HG03432 (cell line): ENCODE measurements around the gene SUCO.

Experiments used
- ATAC-seq: cut with Tn5 transposase; IDR thresholded peaks from one replicate; pipeline ENCODE4 v1.9.1; 2021; ENCODE audit warnings: mild to moderate bottlenecking, moderate library complexity; ENCODE audit not compliant: unreplicated experiment

The SUCO gene

GRCh38 chr1:172514108-172514507 is 18.8 kb upstream of the SUCO start:
- ATAC-seq = no peak

DNA sequence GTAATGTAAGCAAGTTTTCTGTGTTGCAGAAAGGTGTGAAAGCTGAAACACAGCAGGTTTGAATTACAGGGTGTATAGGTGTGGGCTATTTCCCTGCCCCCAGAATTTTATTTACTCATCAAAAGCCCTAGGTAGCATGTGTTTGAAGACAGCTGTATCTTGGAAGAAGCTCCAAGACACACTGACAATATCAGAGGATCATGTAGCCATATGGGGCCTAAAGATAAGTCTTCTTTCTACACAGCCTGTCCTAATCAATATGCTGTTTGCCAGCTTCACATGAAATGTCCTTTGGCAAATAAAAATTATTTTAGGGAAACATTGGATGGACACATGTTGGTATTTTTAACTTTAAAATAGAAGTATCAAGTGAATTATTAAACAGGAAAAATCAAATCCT is 17.5 kb upstream of the SUCO start:
- ATAC-seq = no peak

DNA sequence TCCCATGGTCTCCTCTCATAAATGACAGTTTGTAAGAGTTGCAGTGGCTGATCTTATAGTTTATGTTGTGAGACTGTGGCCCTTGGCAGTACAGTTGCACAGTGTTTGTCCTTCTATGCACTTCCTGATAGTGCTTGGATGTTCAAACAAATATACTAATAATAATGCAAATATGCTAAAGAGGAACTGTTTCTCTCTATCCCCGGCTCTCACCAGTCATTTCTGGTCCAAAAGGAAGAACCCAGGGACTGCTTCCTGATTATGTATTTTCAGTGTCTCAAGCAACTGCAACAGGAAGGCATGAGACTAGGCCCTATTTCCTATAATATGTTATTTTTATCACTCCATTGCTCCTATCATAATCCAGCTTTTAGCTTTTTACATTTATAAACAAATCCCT is 17.0 kb upstream of the SUCO start:
- ATAC-seq = no peak

- ATAC-seq = no peak
Observed at GRCh38 chr1:172517081-172517480, 15.9 kb upstream of the SUCO start.

- no peak for ATAC-seq
Observed at GRCh38 chr1:172517545-172517944, 15.4 kb upstream of the SUCO start.

GRCh38 chr1:172529304-172529703 is 3.6 kb upstream of the SUCO start:
- no peak for ATAC-seq

GRCh38 chr1:172530000-172530399 is 3.0 kb upstream of the SUCO start:
- no peak for ATAC-seq

DNA sequence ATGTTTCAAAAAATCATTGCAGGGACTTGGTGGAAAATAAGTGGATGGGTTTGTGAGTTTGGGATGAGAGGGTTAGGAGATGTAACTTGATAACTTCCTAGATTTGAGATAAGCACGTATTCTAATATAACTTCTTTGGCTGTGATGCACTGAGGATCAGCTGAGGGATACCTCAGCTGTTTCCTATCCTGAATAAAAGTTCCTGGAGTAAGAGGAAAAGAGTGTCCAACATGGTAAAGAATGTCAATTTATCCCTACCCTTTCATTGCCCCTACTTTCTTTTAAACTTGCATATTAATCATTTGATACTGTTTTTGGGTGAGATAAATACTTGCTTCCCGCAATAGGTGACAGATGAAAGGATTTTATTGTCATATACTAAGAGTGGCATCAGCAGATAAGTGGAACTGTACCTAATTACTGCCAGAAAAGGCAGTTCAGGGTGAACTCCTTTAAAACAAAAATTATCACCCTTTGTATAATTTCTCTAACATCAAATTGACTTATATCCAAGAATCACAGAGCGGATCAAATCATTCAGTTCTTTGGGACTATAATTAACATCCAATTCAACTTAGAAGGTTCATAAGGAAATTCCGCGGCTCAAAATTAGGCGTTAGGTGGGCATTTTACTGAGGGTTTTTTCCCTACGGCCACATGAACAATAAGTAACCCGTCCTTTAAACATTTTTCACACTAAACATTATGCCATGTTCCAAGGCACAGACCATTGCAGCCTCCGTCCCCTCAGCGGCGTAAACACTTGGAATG is 1.4 kb upstream of the SUCO start:
- no peak for ATAC-seq

DNA sequence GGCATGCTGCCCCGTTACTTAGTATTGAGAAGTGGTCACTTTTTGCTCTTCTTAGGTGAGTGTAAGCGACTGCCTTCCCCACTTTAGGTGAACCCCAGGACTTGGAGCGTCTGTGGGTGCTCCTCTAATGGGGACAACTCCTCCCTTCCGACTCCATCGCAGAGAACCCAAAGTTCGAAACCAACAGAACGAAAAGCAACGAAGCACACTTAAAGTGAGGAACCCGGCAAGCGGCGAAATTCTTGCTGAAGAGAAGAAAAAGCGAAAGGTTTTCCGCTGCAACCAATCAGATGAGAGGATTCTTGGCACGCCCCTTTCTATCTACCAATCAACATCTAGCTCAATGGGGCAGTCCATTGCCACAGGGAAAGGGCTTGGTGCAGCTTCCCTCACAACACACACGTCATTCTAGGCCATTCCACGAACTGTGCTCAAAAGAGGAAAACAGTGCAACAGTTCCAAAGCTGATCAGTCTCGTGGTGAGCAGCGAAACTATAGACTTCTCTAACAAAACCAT is 709 bp upstream of the SUCO start:
- peak; percentile 71 for ATAC-seq

- peak; percentile 26 for ATAC-seq
Observed at GRCh38 chr1:172533513-172534151, 682 bp downstream of the SUCO start.

DNA sequence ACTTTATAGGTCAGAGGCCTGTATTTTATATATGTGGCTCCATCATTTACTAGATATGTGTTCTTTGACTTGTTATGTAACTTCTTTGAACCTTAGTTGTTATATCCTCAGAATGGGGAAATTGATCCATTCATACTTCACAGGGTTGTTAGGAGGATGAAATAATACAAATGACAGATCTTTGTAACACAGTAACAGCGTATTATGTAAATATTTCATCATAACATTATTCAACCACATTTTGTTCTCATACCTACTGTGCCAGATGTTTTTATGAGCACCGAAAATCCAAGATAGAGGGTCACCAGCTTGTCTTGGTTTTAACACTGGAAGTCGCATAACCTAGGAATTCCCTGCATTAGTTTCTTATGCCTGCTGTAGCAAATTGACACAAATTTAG is 3.3 kb downstream of the SUCO start:
- ATAC-seq = no peak

GRCh38 chr1:172537366-172537765 is 4.4 kb downstream of the SUCO start:
- no peak for ATAC-seq

DNA sequence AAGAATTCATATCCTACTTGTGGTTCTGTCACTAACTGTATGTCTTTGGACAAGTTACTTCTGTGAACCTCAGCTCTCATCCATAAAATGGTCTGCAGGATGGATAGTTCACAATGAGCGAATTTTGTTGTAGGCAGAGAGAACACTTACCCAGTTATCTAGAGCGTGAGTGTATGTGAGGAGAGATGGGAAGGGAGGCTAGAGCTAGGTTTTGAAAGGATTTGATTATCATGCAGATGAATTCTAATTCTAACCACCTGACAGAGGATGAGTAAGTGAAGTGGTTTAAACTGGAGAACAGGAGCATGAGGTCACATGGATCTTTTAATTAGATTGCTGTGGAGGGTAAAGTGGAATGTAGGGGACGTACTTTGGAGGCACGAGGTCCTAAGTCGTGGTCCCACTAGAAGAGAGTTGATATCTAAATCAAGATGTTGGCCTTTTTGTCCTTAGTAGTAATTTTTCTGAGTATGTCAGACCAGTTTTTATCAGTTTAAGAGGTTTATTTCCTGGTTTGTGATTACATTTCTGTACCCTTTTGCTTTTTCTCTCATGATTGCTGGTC is 5.0 kb downstream of the SUCO start:
- ATAC-seq = no peak

DNA sequence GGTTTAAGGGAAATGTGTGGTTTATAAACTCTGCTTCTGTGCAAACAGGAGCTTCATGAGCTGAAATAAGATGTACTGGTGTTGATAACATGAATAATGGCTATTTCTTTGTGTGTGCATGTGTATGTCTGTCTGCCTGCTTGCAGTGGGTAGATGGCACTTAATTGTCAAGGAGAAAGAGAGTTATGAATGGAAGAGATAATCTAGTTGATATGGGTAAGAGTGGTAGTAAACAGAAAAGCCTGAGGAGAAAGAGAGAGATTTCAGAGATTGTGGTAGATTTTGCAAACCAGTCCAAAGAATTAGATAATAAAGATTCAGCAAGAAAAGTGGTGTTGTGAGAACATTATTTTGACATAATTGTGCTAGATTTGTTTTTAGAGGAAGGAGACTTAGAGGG is 7.7 kb downstream of the SUCO start:
- ATAC-seq = no peak

- ATAC-seq = no peak
Observed at GRCh38 chr1:172544481-172545104, 11.6 kb downstream of the SUCO start.

GRCh38 chr1:172545396-172546004 is 12.6 kb downstream of the SUCO start:
- peak; percentile 87 for ATAC-seq

DNA sequence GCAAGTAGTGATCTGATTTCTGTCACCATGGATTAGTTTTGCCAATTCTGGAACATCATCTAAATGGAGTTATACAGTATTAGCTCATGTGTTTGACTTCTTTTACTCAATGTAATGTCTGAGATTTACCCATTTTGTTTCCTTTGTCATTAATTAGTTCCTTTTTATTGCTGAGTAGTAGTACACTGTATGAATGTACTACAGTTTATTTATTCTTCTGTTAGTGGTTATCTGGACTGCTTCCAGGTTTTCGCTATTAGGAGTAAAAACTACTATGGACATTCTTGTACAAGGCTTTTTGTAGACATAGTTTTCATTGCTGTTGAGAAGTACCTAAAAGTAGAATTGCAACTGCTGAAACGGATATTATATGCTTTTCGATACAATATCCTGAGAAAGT is 14.1 kb downstream of the SUCO start:
- no peak for ATAC-seq

DNA sequence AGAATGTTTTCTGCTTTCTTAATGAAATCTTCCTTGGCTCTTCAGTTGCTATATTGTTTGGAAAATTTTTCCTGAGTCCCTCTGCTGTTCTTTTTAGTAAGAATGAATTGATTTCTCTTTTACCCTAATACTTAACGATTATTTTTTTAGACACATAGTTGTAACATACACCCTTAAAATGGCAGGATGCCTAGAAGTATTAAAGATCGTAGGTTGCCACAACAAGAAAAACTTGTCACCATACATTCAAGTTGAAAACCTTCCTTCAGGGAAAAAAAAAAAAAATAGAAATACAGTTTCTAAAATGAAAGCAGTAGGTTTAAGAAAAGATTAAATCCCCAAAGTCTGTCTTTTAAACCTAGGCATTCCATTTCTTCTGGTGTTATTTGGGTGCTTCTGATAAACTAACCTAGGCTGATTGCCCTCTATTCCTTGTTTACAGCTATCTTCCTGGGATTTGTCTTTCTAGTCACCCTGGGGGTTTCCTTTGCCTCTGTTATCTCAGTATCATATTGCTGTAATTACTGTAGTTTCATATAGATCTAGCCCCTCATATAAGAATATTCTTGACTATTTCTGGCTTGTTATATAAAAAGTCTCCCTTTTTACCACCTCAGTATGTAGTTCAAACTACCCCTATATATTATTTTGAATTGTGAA is 16.8 kb downstream of the SUCO start:
- ATAC-seq = no peak

GRCh38 chr1:172551279-172551678 is 18.3 kb downstream of the SUCO start:
- no peak for ATAC-seq

DNA sequence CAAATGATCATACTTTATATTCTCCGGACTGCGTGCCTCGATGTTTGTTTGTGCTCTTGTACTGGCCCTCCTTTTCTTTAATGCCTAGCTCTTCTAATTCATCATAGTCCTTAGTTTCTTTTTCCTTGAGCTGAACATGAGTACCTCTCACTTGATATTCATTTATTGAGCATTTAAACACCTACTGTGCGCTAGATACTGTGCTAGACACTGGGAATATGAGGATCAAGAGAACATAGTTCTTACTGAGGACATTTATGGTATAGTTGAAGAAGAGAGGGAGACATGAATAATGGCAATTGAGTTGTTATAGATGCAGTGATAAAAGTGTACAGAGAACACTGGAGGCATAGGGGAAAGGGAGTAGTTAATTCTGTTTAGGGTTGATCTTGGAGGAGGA is 22.0 kb downstream of the SUCO start:
- ATAC-seq = no peak

GRCh38 chr1:172556461-172556860 is 23.5 kb downstream of the SUCO start:
- ATAC-seq = no peak
